ENCODE data around the gene ANKZF1. TPM values are rescaled to one million over a fixed set of nuclear protein-coding genes. Genes with fewer than 3 reads are reported as not detected.

Gene ANKZF1
- total and polyA plus RNA-seq, 10 of the 15 experiments (the other 5 are each of a cell fraction or from before 2014, with no cell fraction given) = 3.1 to 104 (median 35.0) TPM

- in situ Hi-C loops (cut with MboI) = no loop called here
- ChIA-PET CTCF (interaction anchor here (0.7 to 13.5 kb wide), 13 partner anchors 13 to 209 kb away, joined by 3 to 257 read pairs (median 4); partner anchors contain the start of genes GLB1L, STK16 and ZFAND2B), SMC1A (ENCODE audit: uncharacterized antibody, unreplicated experiment) (interaction anchor here (0.8 to 8.8 kb wide), 4 partner anchors 12 to 121 kb away, joined by 4 to 98 read pairs (median 51); partner anchors contain the start of genes GLB1L, STK16, TUBA4A and TUBA4B), RAD21 (ENCODE audit: unreplicated experiment) (interaction anchor here (1.1 to 5.9 kb wide), 3 partner anchors 13 to 110 kb away, joined by 3 to 78 read pairs (median 20); partner anchors contain the start of genes GLB1L and STK16), POLR2A (interaction anchor here (0.9 to 7.0 kb wide), 6 partner anchors 8 to 105 kb away, joined by 3 to 160 read pairs (median 20); partner anchors contain the start of genes CNPPD1, GLB1L, STK16 and TUBA4A)
- H4K20me1 ChIP-seq (ENCODE audit: control insufficient read depth, insufficient read depth) = no peaks in the 10 kb centered on the region
- ATAC-seq = no peak
- no peak overlapping the region for H2AFZ ChIP-seq (ENCODE audit: control insufficient read depth, low read depth, low read length)
- FAIRE-seq = no peak
- H3K36me3 ChIP-seq (ENCODE audit: control insufficient read depth in 2 of 2, insufficient read depth in 2 of 2, low read length in 1 of 2) = no peaks in the 10 kb centered on the region; a peak in 1 of 4 replicates
- H3K4me1 ChIP-seq (ENCODE audit: control insufficient read depth, insufficient read depth, low read length) = peaks cover 26% of the 10 kb centered on the region
- DNase-seq (ENCODE audit: low read depth, low spot score) = no peak
- TF ChIP-seq CREM (IDR thresholded peaks at IDR 0.05; ENCODE audit: low read depth) = no peak
- TF ChIP-seq NRF1 (conservative IDR thresholded peaks at IDR 0.05; ENCODE audit: low read depth, low read length) = no peak
- TF ChIP-seq HDGF (IDR thresholded peaks at IDR 0.05) = no peak
- TF ChIP-seq SMAD1 (IDR thresholded peaks at IDR 0.05; ENCODE audit: low read depth, partially characterized antibody) = no peak
- TF ChIP-seq CTCF (IDR thresholded peaks at IDR 0.05 in 2 of 3, conservative IDR thresholded peaks at IDR 0.05 in 1 of 3; ENCODE audit: control insufficient read depth in 2 of 3, extremely low read depth in 1 of 3, insufficient read depth in 1 of 3, low read depth in 3 of 3, low read length in 3 of 3) = no peak
- no peak for TF ChIP-seq ZNF24 (IDR thresholded peaks at IDR 0.05)
- TF ChIP-seq ESRRA (IDR thresholded peaks at IDR 0.05; ENCODE audit: low read length) = no peak
- no peak for TF ChIP-seq POU2F2 (IDR thresholded peaks at IDR 0.05; ENCODE audit: borderline replicate concordance, low read depth, low read length)
- no peak for TF ChIP-seq FOXK2 (IDR thresholded peaks at IDR 0.05)
- TF ChIP-seq RCOR1 (conservative IDR thresholded peaks at IDR 0.05; ENCODE audit: low read depth, low read length) = no peak
- no peak for TF ChIP-seq JUND (IDR thresholded peaks at IDR 0.05; ENCODE audit: low read depth, low read length)
- no peak for TF ChIP-seq REST (IDR thresholded peaks at IDR 0.05; ENCODE audit: low read depth, low read length)
- H3K4me3 ChIP-seq = peak overlapping the region; percentile 66; the same call in 1 of the 2 replicates
- H3K9ac ChIP-seq (ENCODE audit: control insufficient read depth, insufficient read depth, low read length) = 0 out of 2 replicates have a peak overlapping the region, but pooled peaks have one; percentile 73
- H3K4me2 ChIP-seq (ENCODE audit: control insufficient read depth, insufficient read depth) = peak overlapping the region; percentile 95
- H3K27ac ChIP-seq (ENCODE audit: control insufficient read depth, insufficient read depth) = no peak overlapping the region
- intact Hi-C loops (cut with micrococcal nuclease; ENCODE audit: unreplicated experiment) = no loop called here
- TSS peak; percentile 63 for BruUV-seq (replicated peaks)
- H3K79me2 ChIP-seq (ENCODE audit: control insufficient read depth, insufficient read depth, low read length) = peaks cover 6% of the 10 kb centered on the region
- 84% methylated on average over 4 of the region's 4 CpGs for WGBS (ENCODE audit: insufficient coverage, insufficient replicate concordance, low lambda C conversion rate, missing lambda C conversion rate)
- H3K27me3 ChIP-seq (replicated peaks in 1 of 2; ENCODE audit: control insufficient read depth in 2 of 2, insufficient read depth in 2 of 2, low read length in 1 of 2) = no peaks in the 10 kb centered on the region
- no peaks in the 10 kb centered on the region for H3K9me3 ChIP-seq (replicated peaks; ENCODE audit: control insufficient read depth, insufficient read depth, low read length)
These were observed 51.0 kb downstream of the ANKZF1 start for GRCh38 chr2:219280651-219281050.
